ENCODE measurements around the gene OSBPL6. TPM values are rescaled to one million over a fixed set of nuclear protein-coding genes. Genes with fewer than 3 reads are reported as not detected.

Gene OSBPL6
- total RNA-seq, 1 experiment from 2014 or later: 4.6 TPM

DNA sequence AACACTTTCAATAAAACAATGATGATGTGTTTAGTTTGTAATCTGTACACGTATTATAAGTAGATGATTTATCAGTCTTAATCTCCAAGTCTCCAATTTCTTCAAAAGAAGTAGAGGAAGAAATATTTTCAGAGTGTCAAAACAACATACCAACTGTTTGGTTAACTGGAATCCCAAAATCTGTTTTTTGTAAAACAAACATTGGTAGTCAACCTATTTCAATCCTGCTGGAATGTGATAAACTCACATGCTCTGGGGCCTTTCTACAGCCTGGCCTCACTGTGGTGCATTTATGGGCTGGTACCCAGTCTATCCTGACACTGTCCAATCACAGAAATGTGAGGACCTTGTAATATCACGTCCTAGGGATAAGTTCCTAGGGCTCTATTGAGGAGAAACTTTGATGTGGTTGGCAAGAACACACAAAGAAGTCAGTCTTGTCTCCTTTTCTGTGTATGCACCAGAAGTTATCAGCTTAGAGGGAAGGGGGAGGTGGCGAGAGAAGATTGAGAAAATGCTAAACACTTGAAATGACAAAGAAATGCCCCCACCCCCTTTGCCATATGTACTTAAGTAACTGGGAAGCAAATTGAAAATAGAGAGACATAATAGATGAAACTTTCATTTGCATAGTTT lies 209.5 kb downstream of the OSBPL6 start:
- Histone ChIP-seq H2BK12ac (ENCODE audit: insufficient read length, low read depth, low read length) (no peak overlapping the region), H3K4me2 (ENCODE audit: insufficient read depth, insufficient read length, low read length) (no peak overlapping the region), H2AFZ (ENCODE audit: low read length) (no peak overlapping the region), H4K20me1 (ENCODE audit: control insufficient read depth, insufficient read depth, insufficient read length) (no peaks in the 10 kb centered on the region), H3K27ac (ENCODE audit: insufficient read length, low read depth, low read length) (no peak overlapping the region), H3K18ac (ENCODE audit: insufficient read length, low read depth, low read length) (no peak overlapping the region), H3K4ac (ENCODE audit: low read depth, low read length) (no peak overlapping the region), H2AK5ac (ENCODE audit: insufficient read length, low read length) (no peak overlapping the region), H3K14ac (ENCODE audit: insufficient read depth, low read length) (no peak overlapping the region), H3K4me1 (ENCODE audit: insufficient read depth, low read length) (no peaks in the 10 kb centered on the region), H3K23ac (ENCODE audit: insufficient read length, low read depth, low read length) (no peak overlapping the region), H3K27me3 (ENCODE audit: insufficient read depth, low read length) (no peaks in the 10 kb centered on the region), H3T11ph (ENCODE audit: low read length) (no peak overlapping the region), H3K9ac (ENCODE audit: extremely low read depth, insufficient read length, low read length) (no peak overlapping the region), H3K9me3 (ENCODE audit: control insufficient read depth, low read depth, low read length) (no peaks in the 10 kb centered on the region), H2BK15ac (ENCODE audit: low read depth, low read length) (no peak overlapping the region), H2BK5ac (ENCODE audit: insufficient read length, low read length) (no peak overlapping the region), H3K79me2 (ENCODE audit: insufficient read depth, low read length) (no peaks in the 10 kb centered on the region), H4K8ac (replicated peaks; ENCODE audit: insufficient read length, low read depth, low read length) (no peak overlapping the region), H4K5ac (ENCODE audit: insufficient read length, low read depth, low read length) (no peak overlapping the region), H3K79me1 (ENCODE audit: insufficient read depth, low read depth, low read length, poor library complexity, severe bottlenecking) (no peaks in the 10 kb centered on the region), H2BK120ac (ENCODE audit: low read depth, low read length, poor library complexity, severe bottlenecking) (no peak overlapping the region), H2BK20ac (ENCODE audit: low read depth, low read length, poor library complexity, severe bottlenecking) (no peak overlapping the region), H3K23me2 (ENCODE audit: insufficient read length, low read depth, low read length, poor library complexity, severe bottlenecking) (no peaks in the 10 kb centered on the region), H4K91ac (ENCODE audit: insufficient read length, low read depth, low read length) (no peak overlapping the region), H3K56ac (ENCODE audit: insufficient read length, low read depth, low read length) (no peak overlapping the region)
- H3K36me3 Mint-ChIP-seq (ENCODE audit: insufficient read depth in 1 of 3, low read depth in 3 of 3): no peaks in the 10 kb centered on the region
- no peak for DNase-seq
- no peaks in the 10 kb centered on the region for H3K9me3 Mint-ChIP-seq
- H3K4me1 Mint-ChIP-seq: peaks cover 3 to 4% of the 10 kb centered on the region in 2 experiments; a peak in 3 of 4 replicates
- H3K27ac Mint-ChIP-seq: no peak overlapping the region
- H3K27me3 Mint-ChIP-seq (ENCODE audit: low read depth): no peaks in the 10 kb centered on the region; the same call in none of the 2 replicates
- TF ChIP-seq, protein P1, sequence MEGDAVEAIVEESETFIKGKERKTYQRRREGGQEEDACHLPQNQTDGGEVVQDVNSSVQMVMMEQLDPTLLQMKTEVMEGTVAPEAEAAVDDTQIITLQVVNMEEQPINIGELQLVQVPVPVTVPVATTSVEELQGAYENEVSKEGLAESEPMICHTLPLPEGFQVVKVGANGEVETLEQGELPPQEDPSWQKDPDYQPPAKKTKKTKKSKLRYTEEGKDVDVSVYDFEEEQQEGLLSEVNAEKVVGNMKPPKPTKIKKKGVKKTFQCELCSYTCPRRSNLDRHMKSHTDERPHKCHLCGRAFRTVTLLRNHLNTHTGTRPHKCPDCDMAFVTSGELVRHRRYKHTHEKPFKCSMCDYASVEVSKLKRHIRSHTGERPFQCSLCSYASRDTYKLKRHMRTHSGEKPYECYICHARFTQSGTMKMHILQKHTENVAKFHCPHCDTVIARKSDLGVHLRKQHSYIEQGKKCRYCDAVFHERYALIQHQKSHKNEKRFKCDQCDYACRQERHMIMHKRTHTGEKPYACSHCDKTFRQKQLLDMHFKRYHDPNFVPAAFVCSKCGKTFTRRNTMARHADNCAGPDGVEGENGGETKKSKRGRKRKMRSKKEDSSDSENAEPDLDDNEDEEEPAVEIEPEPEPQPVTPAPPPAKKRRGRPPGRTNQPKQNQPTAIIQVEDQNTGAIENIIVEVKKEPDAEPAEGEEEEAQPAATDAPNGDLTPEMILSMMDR (conservative IDR thresholded peaks at IDR 0.05): no peak
- WGBS (ENCODE audit: extremely low coverage, insufficient read length, low lambda C conversion rate): no CpG with 5 or more reads among the region's 3 CpGs
- no peak overlapping the region for H3K4me3 Mint-ChIP-seq

Measured in H9 (cell line).